ENCODE data around the gene KCNQ1.
A peak's percentile ranks its signal among the peaks of the same experiment; 100 is the strongest.

KCNQ1 gene

GRCh38 chr11:2776351-2777061 lies 331.7 kb downstream of the KCNQ1 start:
- DNase-seq = peak; percentile 15

GRCh38 chr11:2777386-2777785 lies 332.6 kb downstream of the KCNQ1 start:
- no peak for DNase-seq

GRCh38 chr11:2777871-2778629 lies 333.2 kb downstream of the KCNQ1 start:
- DNase-seq = peak; percentile 16

GRCh38 chr11:2778630-2779498 lies 334.1 kb downstream of the KCNQ1 start:
- peak; percentile 21 for DNase-seq

- no peak for DNase-seq
Observed at GRCh38 chr11:2779499-2779980, 334.7 kb downstream of the KCNQ1 start.

GRCh38 chr11:2779981-2780849 lies 335.4 kb downstream of the KCNQ1 start:
- peak; percentile 15 for DNase-seq

GRCh38 chr11:2780850-2781407 lies 336.1 kb downstream of the KCNQ1 start:
- no peak for DNase-seq

GRCh38 chr11:2781408-2782274 lies 336.8 kb downstream of the KCNQ1 start:
- no peak for DNase-seq

GRCh38 chr11:2782769-2783168 lies 338.0 kb downstream of the KCNQ1 start:
- no peak for DNase-seq

- DNase-seq = no peak
Observed at GRCh38 chr11:2783536-2784082, 338.8 kb downstream of the KCNQ1 start.

- DNase-seq = no peak
Observed at GRCh38 chr11:2787816-2788167, 343.0 kb downstream of the KCNQ1 start.

GRCh38 chr11:2788168-2789071 lies 343.6 kb downstream of the KCNQ1 start:
- DNase-seq = no peak

GRCh38 chr11:2789331-2789730 lies 344.5 kb downstream of the KCNQ1 start:
- DNase-seq = peak; percentile 7

GRCh38 chr11:2789791-2790567 lies 345.2 kb downstream of the KCNQ1 start:
- DNase-seq = peak; percentile 14

- peak; percentile 10 for DNase-seq
Observed at GRCh38 chr11:2790568-2790921, 345.7 kb downstream of the KCNQ1 start.

- DNase-seq = peak; percentile 11
Observed at GRCh38 chr11:2791139-2791520, 346.3 kb downstream of the KCNQ1 start.

- peak; percentile 15 for DNase-seq
Observed at GRCh38 chr11:2791521-2792380, 346.9 kb downstream of the KCNQ1 start.
